Lung microvascular endothelial cell (primary cell): ENCODE results near the gene SLC25A34. TPM values are rescaled to one million over a fixed set of nuclear protein-coding genes. Genes with fewer than 3 reads are reported as not detected.

ENCODE experiments used
- DNase-seq, 2 donors: peaks; one replicate each; pipeline versions ENCODE4 v3.0.0 to v3.0.0-alpha.2; 2010; ENCODE audit warnings: low read depth in 2 of 2
- total RNA-seq: library from RNA; depleted of rRNA; stranded (reverse); fragments of >200 nt; gene quantifications from 2 replicates; pipeline ENCODE4 v1.2.1, GENCODE V29; 2014

The SLC25A34 gene
- total RNA-seq, 1 donor from 2014 or later, result 0.60 TPM

GRCh38 chr1:15751717-15752116 lies 15.7 kb downstream of the SLC25A34 start:
- DNase-seq, result no peak

- DNase-seq, result no peak
These were observed 17.7 kb downstream of the SLC25A34 start for GRCh38 chr1:15753776-15754175.

DNA sequence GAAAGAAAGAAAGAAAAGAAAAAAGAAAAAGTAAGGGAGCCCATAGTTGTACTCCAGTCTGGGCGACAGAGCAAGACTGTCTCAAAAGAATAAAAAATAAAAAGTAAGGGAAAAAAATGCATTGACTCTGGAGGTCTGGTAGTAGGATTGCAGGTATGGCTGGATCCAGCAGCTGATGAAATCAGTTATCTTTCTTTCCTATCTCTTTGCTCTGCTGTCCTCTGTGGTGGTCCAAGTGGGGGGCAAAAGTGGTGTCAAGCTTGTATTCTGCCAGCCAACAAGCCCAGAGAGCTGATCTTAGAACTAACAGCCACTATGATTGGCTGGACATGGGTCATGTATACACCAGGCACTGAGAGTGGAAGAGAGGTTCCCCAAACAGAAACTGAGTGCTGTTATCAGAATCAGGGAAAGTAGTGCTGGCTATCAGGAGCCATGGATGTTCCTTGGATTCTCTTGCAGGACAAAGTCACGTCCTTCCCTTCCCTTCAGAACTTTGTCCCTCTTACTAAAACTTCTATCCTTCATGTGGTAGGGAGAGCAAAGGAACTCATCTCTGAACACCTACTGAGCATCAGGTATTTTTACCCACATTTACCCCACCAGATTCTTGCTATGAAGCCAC lies 19.1 kb downstream of the SLC25A34 start:
- DNase-seq, result no peak

- DNase-seq, result no peak
These were observed 19.6 kb downstream of the SLC25A34 start for GRCh38 chr1:15755646-15756040.

DNA sequence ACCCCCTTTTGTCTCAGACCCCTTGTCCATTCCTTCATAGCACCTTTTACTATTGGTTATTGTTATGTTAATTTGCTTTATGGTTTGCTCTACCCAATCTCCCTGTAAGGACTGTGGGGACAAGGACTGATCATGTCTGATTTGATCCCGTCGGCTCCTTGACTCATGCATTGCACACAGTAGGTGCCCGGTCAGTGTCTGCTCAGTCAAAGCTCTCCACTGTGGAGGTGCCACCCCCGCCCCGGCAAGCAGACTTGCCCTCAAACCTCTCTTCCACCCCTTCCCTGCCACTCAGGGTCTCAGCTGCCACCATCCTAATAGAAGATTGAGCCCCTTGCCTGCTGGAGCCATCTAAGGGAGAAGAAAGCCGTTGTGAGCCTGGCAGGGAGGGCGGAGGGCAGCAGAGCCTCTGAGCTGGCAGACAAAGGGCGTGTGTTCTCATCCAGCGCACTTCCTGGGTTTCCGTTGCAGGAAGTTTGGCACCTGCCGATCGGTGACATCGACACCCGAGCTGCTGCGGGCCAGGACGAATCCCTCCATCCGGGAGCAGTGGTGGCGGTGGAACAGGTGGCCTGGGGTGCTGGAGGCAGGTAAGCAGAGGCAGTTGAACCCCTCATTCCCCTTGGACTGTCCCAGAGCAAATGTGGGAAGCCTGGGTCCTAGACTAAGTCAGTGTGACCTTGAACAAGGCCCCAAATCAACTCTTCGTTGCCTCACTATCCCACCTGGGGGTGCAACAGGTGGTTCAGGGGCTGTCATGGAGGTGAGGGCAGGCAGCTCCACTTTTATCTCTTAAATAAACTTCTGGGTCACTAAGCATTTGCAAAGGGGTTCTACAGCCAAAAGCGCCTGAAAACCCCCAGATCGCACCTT lies 20.3 kb downstream of the SLC25A34 start:
- DNase-seq, result peak; percentile 57 to 67

DNA sequence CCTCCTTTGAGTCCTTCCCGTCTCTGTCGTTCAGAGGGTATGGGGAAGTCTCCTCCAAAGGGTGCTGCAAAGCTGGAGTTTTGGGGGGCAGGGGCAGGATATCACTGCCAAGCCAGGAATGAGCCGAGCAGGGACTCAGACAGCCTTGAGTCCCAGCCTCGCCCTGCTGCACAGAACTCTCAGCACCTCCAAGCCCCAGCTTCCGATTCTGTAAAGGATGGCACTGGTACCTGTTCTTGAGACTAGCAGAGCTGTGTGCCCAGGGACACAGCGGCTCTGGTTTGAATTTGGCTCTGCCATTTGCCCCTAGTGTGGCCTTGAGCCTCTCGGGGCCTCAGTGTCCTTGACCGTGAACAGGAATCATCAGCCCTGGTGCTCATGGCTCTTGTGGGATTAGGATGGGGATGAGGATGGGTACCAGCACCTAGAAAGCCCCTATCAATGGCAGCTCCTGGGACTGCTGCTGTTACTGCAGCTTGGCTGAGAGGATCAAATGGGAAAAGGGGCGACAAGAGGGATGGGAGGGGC lies 21.0 kb downstream of the SLC25A34 start:
- DNase-seq, result no peak

- DNase-seq, result peak; percentile 26 to 50
These were observed 21.7 kb downstream of the SLC25A34 start for GRCh38 chr1:15757575-15758342.

- peak in 1 of 2 donors; percentile 69 for DNase-seq
These were observed 22.4 kb downstream of the SLC25A34 start, which contains the start of gene FBLIM1 for GRCh38 chr1:15758343-15758931. Gene FBLIM1 (plus strand): TSS chr1:15758795. CDS start chr1:15764984, 6,189 bp downstream.

DNA sequence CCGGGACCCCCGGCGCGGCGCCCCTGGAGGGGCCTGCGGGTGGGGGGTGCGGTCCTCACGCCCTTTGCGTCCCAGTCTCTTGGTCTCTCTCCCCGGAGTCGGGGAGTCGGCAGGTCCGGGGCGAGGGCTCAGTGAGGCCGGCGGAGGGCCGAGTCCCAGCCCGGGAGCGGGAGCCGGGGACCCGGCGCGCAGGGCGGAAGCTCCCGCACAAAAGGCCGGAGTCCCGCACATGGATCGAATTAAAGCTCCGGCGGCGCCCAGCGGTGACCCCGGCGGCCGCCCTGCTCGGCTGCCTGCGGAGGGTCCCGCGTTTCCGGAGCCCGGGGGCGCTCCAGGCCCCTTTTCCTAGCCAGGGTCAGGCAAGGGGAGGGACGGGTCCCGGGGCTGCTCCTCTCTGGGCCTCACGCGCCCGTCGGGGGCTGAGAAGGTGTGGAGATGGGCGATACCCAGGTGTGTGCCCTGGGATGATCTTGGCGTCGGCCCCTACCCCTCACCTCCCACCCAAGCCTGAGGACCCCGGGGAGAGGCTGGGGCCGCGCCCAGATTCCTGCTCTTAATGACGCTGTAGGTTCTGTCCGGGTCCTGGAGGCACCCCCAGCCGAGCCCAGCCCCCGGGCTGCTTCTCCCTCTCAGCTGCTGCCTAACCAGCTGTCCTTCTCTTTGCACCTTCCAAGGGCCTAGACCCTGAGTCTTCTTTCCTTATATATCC lies 23.0 kb downstream of the SLC25A34 start:
- no peak for DNase-seq

GRCh38 chr1:15760520-15761211 lies 24.6 kb downstream of the SLC25A34 start:
- peak; percentile 48 to 73 for DNase-seq

DNA sequence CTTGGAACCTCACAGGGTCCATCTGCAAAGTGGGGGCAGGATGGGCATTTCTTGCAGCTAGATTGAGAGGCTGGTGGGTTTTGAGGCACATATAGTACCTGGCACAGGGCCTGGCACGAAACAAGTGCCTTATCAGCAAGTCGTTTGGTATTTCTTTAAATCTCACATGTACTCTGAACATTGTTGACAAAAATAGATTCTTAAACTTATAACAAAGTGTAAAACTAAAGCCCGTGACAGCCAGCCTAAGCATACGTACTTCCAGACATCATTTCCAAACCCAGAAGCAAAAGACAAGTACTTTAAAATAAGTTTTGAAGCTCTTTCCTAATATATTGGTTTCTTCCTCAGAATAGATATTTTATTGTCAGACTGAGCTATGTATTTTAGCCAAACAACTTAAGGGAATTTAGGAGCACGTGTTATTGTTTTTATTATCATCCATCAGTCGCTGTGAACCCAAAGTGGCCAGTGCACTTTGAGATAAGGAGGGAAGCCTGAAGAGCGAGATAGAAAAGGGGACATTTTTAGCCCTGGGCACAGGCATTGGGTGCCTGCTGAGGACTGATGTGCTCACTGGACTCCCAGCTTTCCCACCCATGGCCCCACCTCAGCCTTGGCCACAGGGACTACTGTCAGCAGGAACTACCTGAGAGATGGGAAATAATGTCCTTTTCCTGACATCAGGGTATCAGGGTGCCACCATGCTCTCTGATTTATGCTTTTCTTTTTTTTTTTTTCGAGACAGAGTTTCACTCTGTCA lies 25.5 kb downstream of the SLC25A34 start:
- no peak for DNase-seq

GRCh38 chr1:15762546-15762945 lies 26.5 kb downstream of the SLC25A34 start:
- DNase-seq, result no peak

GRCh38 chr1:15764269-15764764 lies 28.3 kb downstream of the SLC25A34 start:
- DNase-seq, result no peak

- no peak for DNase-seq
These were observed 28.8 kb downstream of the SLC25A34 start for GRCh38 chr1:15764890-15765289.

- DNase-seq, result peak in 1 of 2 donors; percentile 94
These were observed 29.6 kb downstream of the SLC25A34 start for GRCh38 chr1:15765495-15766194.

- no peak for DNase-seq
These were observed 31.9 kb downstream of the SLC25A34 start for GRCh38 chr1:15767941-15768340.

- no peak for DNase-seq
These were observed 32.3 kb downstream of the SLC25A34 start for GRCh38 chr1:15768388-15768787.

- no peak for DNase-seq
These were observed 34.4 kb downstream of the SLC25A34 start for GRCh38 chr1:15770313-15770962.
